ENCODE results near the gene SH3BP2. TPM values are rescaled to one million over a fixed set of nuclear protein-coding genes. Genes with fewer than 3 reads are reported as not detected.

SH3BP2 gene
- polyA plus RNA-seq, 1 of the 3 experiments (the other 2 are of a cell fraction), result 25.2 TPM

GRCh38 chr4:2825740-2826139 is 32.9 kb downstream of the SH3BP2 start:
- POLR2A ChIA-PET, result interaction anchor here (0.6 kb wide), 1 partner anchor 16 kb away, joined by 3 read pairs; no protein-coding TSS in a partner anchor
- Histone ChIP-seq H3K9me3 (no peaks in the 10 kb centered on the region), H3K36me3 (replicated peaks in 1 of 2; ENCODE audit: control insufficient read depth in 1 of 2, insufficient read depth in 2 of 2, low read length in 1 of 2) (peaks cover 0 to 6% of the 10 kb centered on the region in 2 experiments), H3K4me2 (no peak overlapping the region), H3K27ac (ENCODE audit: low read depth in 2 of 2, low read length in 1 of 2) (no peak overlapping the region), H3K4me3 (ENCODE audit: low read depth in 2 of 2, low read length in 1 of 2) (no peak overlapping the region), H3F3A (replicated peaks; ENCODE audit: insufficient read depth) (no peaks in the 10 kb centered on the region), H3K9me2 (no peaks in the 10 kb centered on the region), H3K79me2 (ENCODE audit: insufficient read depth) (no peaks in the 10 kb centered on the region), H3K4me1 (ENCODE audit: control insufficient read depth in 1 of 2, insufficient read depth in 2 of 2, low read depth in 1 of 2, low read length in 1 of 2) (no peaks in the 10 kb centered on the region; a peak in 1 of 4 replicates), H4K20me1 (ENCODE audit: insufficient read depth) (no peaks in the 10 kb centered on the region), H3K27me3 (ENCODE audit: insufficient read depth) (no peaks in the 10 kb centered on the region), H3K9ac (no peak overlapping the region), H2AFZ (ENCODE audit: low read depth) (no peak overlapping the region)
- TF ChIP-seq ELF1 (IDR thresholded peaks at IDR 0.05) (no peak), CTCF (IDR thresholded peaks at IDR 0.05) (no peak), CHD2 (IDR thresholded peaks at IDR 0.05; ENCODE audit: low read length, partially characterized antibody) (no peak), SMC3 (IDR thresholded peaks at IDR 0.05; ENCODE audit: low read depth, low read length) (no peak), USF1 (IDR thresholded peaks at IDR 0.05; ENCODE audit: borderline replicate concordance, low read depth) (no peak), FOXM1 (IDR thresholded peaks at IDR 0.05; ENCODE audit: low read depth) (no peak), IRF3 (IDR thresholded peaks at IDR 0.05; ENCODE audit: low read depth, low read length) (no peak), RFX5 (IDR thresholded peaks at IDR 0.05; ENCODE audit: low read length) (no peak), EZH2phosphoT487 (IDR thresholded peaks at IDR 0.05; ENCODE audit: borderline replicate concordance, low read depth) (no peak), YY1 (IDR thresholded peaks at IDR 0.05; ENCODE audit: low read depth) (no peak), SIN3A (IDR thresholded peaks at IDR 0.05; ENCODE audit: borderline replicate concordance, low read depth, low read length) (no peak), TAF1 (IDR thresholded peaks at IDR 0.05; ENCODE audit: borderline replicate concordance, low read depth, low read length) (no peak), REST (IDR thresholded peaks at IDR 0.05; ENCODE audit: low read depth, low read length) (no peak), GABPA (IDR thresholded peaks at IDR 0.05; ENCODE audit: low read depth) (no peak), RAD21 (IDR thresholded peaks at IDR 0.05; ENCODE audit: low read length) (no peak), MEF2A (IDR thresholded peaks at IDR 0.05; ENCODE audit: borderline replicate concordance, low read depth) (no peak)
- no peak for DNase-seq
- WGBS (ENCODE audit: low lambda C conversion rate), result no CpG with 5 or more reads among the region's 13 CpGs
- CTCF ChIA-PET, result no interaction called here

Data from SK-N-SH (cell line).